Measurements from ENCODE around the gene FCMR.

Gene FCMR, protein sequence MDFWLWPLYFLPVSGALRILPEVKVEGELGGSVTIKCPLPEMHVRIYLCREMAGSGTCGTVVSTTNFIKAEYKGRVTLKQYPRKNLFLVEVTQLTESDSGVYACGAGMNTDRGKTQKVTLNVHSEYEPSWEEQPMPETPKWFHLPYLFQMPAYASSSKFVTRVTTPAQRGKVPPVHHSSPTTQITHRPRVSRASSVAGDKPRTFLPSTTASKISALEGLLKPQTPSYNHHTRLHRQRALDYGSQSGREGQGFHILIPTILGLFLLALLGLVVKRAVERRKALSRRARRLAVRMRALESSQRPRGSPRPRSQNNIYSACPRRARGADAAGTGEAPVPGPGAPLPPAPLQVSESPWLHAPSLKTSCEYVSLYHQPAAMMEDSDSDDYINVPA

GRCh38 chr1:206921772-206922265, at the start of gene FCMR:
TSS of gene FCMR (minus strand) at chr1:206921941. CDS start at chr1:206921854, 87 bp downstream.
- DNase-seq = no peak

DNA sequence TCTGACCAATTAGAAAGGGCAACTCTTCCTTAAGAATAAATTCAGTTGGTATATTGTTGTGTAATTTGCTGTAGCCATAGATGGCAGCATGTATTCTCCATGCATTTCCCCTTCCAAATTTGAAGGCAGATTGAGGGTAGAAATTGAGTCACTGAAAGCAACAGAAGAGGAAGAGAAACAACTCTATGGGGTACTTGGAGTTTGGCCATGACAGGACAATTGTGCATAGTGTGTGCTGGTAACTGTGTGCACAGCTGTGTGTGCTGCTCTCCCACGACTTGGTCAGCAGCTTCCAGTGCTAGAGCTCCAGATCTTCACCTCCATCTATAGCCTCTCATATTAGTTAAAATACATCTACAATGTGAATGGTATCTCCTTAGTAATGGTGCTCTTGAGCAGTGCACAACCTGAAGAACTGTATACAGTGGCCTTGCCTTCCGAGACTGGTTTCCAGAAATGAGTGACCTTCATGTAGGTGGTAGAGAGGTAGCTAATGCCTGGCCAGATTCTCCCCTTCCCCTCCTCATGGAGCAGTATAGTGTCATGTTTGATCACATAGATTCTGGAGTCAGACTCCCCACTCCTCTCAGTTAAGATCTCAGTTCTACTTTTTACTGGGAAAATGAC, 49.4 kb upstream of the FCMR start:
- no peak for DNase-seq

DNA sequence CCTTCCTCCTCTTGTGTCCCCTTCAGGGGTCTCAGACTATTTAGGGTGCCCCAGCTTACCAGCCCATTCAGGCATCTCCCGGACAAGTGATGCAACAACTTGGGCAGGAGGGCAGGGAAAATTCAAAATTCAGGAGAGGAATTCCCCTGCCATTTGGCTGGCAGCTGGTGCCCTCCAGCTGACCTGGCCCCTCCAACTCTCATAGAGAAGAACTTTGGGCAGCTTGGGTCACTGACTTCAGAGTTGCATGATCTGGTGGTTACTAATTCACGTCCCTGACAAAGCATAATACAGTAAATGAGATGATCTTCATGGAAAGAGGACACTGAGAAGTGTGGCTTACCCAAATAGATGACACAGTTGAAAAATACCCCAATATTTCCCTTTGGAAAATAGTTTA, 48.7 kb upstream of the FCMR start, which contains the start of gene FCAMR:
Gene FCAMR (minus strand): TSS at position 15 of the 400 bp plus-strand sequence. CDS start 335 bp downstream, outside the sequence.
- no peak for DNase-seq

- no peak for DNase-seq
Measured at GRCh38 chr1:206969090-206969489, 47.3 kb upstream of the FCMR start.

DNA sequence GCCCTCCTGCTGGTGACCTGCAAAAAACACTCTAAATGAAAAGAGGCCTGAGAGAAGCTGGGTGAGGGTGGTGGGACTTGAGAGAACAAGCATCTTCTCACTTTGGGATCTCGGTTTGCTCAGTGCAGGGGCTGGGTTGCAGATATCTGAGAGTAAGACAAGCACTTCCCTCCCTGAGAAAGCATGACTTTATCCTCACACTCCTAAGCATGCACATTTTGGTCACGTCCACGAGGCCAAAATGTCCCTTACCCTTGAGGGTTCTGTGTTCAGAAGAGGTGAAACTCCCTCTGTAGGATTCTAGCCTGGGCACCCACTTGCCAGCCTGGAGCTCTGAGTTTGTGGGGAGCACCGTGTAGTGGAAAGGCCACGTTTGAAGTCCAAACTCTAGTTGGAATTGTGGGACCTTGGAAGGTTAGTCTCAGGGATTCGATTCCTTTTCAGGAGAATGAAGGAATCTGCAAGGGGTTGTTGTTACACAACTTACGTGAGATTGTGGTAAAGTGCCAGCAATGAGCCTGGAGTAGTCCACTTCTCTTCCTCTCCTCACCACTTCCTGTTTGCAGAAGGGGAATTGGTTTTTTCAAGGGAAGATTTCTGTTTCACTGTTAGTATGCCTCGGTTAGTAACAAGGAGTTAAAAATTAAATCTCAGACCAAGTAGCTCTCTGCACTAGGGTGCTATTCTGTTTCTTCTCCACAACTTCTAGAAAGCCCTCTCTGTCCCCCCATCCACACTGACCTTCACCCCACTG, 45.5 kb upstream of the FCMR start:
- DNase-seq = no peak

GRCh38 chr1:206965781-206966180, 44.0 kb upstream of the FCMR start:
- DNase-seq = no peak

GRCh38 chr1:206963740-206964139, 42.0 kb upstream of the FCMR start:
- no peak for DNase-seq

GRCh38 chr1:206963119-206963712, 41.5 kb upstream of the FCMR start:
- DNase-seq = no peak

- DNase-seq = no peak
Measured at GRCh38 chr1:206962272-206962671, 40.5 kb upstream of the FCMR start.

GRCh38 chr1:206961668-206962067, 39.9 kb upstream of the FCMR start:
- no peak for DNase-seq

GRCh38 chr1:206960676-206961386, 39.1 kb upstream of the FCMR start:
- no peak for DNase-seq

- DNase-seq = no peak
Measured at GRCh38 chr1:206958144-206958543, 36.4 kb upstream of the FCMR start.

- no peak for DNase-seq
Measured at GRCh38 chr1:206957639-206958038, 35.9 kb upstream of the FCMR start.

- peak; percentile 37 for DNase-seq
Measured at GRCh38 chr1:206955476-206956451, 34.0 kb upstream of the FCMR start.

GRCh38 chr1:206954459-206955342, 33.0 kb upstream of the FCMR start:
- DNase-seq = no peak

DNA sequence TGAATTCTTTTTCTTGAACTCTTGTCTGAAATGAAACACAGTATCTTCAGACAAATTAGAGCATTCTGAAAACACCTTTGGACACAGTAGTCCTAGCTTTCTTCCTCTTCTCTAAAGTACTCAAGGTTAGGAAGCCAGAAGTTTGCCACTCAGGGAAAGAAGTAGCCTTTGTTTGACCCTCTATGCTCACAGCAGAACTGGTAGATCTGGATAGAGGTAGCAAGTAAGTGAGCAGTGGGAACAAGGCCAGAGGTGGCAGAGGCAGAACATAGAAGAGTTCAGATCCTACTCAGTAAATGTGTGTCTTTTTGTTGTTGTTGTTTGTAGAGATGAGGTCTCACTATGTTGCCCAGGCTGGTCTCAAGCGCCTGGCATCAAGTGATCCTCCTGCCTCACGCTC, 31.9 kb upstream of the FCMR start:
- DNase-seq = no peak

DNA sequence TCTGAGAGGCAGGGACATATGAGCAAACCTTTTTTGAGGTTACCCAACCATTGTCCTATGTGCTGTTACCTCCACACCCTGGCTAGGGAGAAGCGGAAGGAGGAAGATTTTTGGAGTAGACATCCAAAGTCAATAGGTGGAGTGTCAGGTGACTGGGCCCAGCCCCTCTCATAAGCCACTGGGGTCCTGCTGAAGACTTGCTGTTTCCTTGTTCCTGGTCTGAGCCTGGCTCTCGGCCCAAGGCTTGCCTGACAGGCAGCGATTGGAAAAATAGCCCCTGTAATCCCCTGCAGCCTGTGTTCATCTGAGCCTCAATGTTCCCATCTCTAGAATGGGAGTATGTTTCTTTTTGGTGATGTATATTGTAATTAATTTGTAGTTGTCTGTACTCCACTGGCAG, 31.4 kb upstream of the FCMR start:
- no peak for DNase-seq

GRCh38 chr1:206952171-206952570, 30.4 kb upstream of the FCMR start:
- no peak for DNase-seq

DNA sequence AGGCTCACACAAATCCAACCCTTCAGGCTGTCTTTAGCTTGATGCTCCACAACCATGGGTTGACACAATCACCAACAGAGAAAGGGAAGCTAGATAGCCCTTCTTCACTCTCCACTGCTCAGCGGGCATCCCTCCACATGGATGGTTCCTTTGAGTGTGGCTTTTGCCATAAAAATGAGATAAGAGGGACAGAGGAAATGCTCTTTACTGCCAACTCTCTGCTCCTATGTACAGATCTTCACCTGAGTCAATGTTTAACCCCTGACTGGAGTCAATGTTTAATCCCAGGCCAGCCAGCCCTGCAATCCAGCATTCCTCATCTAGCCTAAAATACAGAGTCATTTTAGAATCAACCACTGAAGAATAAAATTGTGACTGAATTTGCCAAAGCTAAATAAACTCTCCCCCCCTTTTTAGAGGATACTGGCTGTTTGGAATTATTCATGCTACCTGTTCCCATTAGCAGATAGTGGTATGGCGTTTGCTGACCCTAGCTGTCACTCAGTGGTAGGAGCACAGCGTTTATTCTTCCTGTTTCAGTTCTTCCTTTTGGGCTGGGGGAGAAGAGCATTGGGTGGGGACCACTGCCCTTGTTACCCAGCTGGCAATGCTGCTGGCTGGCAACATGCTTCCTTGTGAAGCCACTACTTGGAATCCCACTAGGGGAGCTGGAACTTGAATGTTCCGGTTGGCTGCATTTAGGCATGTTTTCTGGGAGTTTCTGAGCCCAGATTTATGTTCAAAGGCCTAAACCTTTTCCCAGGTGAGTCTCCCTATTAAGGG, 29.8 kb upstream of the FCMR start:
- DNase-seq = no peak

Measured in right hindlimb (tissue), 1 donor.